Fibroblast of the aortic adventitia (primary cell): ENCODE results near the gene MYLK2. TPM values are rescaled to one million over a fixed set of nuclear protein-coding genes. Genes with fewer than 3 reads are reported as not detected.

ENCODE experiments used
- DNase-seq: peaks from one replicate; pipeline ENCODE4 v3.0.0-alpha.2; 2010; ENCODE audit warnings: low read depth
- H3K4me3 ChIP-seq: 2 replicates; pipeline ENCODE4 v1.5.1; 2011; ENCODE audit warnings: low read depth, mild to moderate bottlenecking, control low read depth, low read length, moderate library complexity
- CTCF ChIP-seq: IDR thresholded peaks from 2 replicates; pipeline ENCODE4 v1.5.1; 2011; ENCODE audit warnings: mild to moderate bottlenecking, low read length, control low read depth, inconsistent platforms; ENCODE audit not compliant: insufficient read depth
- total RNA-seq: library from RNA; depleted of rRNA; stranded (reverse); fragments of >200 nt; gene quantifications from 2 replicates; pipeline ENCODE4 v1.2.3, GENCODE V29; 2012; ENCODE audit warnings: low replicate concordance

Gene MYLK2
- total RNA-seq, 1 donor = 0.18 TPM

DNA sequence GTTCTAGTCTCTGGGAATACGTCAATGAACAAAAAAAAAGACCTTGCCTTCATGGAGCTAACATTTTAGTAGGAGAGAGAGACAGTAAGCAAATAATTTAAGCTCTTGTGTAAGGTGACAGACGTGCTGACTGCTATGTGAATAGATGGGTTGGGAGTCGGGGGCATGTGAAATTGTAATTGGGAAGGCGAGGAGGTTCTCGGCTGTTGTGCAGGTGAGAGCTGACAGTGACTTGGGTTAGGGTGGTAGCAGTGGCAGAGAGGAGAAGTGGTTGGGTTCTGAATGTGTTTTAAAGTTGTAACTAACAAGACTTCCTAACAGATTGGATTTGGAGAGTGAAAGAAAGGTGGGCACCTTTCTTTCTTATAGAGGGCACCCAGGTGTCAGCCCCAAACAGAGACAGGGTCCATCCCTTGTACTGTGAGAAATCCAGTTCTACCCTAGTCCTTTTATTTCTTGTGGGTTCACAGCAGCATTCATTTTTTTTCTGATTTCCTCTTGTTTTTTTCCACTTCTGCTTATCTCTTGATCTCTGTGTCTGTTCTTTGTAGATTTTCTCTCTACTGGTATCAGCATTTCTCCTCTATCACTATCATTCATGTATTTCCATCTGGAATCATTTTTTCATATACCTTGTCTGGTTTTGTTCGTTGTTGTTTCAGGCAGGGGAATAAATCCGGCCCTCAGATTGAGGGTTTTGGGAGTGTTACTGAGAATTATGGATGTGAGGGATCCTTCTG lies 15.4 kb upstream of the MYLK2 start:
- DNase-seq = no peak
- H3K4me3 ChIP-seq = no peak overlapping the region
- no peak for TF ChIP-seq CTCF

- no peak for TF ChIP-seq CTCF
- DNase-seq = no peak
- H3K4me3 ChIP-seq = no peak overlapping the region
Observed at GRCh38 chr20:31806564-31807355, 12.4 kb upstream of the MYLK2 start.

DNA sequence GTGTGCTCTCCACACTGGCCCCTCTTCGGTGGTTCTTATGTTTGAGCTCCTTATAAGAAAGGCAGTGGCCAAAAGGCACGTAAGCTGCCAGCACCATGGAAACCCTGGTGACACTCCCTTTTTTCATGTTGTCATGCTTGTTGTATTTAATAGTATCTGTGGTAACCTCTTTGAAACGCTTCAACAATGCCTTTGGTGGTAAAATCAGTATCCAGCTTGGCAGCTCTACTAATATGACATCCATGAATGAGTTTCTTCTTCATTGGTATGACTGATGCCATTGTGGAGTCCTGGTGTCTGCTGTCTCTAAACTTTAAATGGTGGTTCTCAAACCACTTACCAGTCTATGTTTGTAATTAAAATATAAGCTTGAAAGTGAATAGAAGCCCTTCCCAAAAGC lies 10.7 kb upstream of the MYLK2 start:
- no peak for TF ChIP-seq CTCF
- H3K4me3 ChIP-seq = no peak overlapping the region
- no peak for DNase-seq

DNA sequence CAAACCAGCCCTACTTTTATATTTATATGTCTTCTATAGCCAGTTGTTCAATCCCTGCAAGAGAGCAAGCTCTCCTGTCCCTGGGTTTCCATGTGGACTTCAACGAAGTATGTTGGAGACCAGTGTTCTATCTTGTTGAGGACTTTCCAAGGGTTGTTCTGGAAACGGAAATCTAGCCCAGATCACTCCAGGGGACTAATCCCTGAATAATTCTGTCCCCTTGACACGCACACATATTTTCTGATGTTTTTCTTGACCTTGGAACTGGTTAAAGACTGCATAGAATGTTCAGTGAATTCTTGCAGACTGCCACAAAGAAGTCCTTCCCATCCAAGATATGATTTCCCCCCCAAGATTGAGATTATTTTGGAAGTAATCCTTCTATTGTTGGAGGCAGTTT lies 9.5 kb upstream of the MYLK2 start:
- H3K4me3 ChIP-seq = no peak overlapping the region
- TF ChIP-seq CTCF = no peak
- peak; percentile 25 for DNase-seq

GRCh38 chr20:31811198-31811597 lies 8.0 kb upstream of the MYLK2 start:
- TF ChIP-seq CTCF = no peak
- no peak for DNase-seq
- no peak overlapping the region for H3K4me3 ChIP-seq

- no peak overlapping the region for H3K4me3 ChIP-seq
- DNase-seq = peak; percentile 85
- TF ChIP-seq CTCF = no peak
Observed at GRCh38 chr20:31811796-31812728, 7.1 kb upstream of the MYLK2 start.
